ENCODE measurements around the gene TMEM117. TPM values are rescaled to one million over a fixed set of nuclear protein-coding genes. Genes with fewer than 3 reads are reported as not detected.
"Not testable (repeated sequence)": the region's sequence is repeated elsewhere in the genome, so short reads cannot be mapped to it uniquely, and the experiment has no call there.

Gene TMEM117
- polyA plus RNA-seq, 1 donor (not counting 4 experiments of a cell fraction or from before 2014, with no cell fraction given): 8.5 TPM

DNA sequence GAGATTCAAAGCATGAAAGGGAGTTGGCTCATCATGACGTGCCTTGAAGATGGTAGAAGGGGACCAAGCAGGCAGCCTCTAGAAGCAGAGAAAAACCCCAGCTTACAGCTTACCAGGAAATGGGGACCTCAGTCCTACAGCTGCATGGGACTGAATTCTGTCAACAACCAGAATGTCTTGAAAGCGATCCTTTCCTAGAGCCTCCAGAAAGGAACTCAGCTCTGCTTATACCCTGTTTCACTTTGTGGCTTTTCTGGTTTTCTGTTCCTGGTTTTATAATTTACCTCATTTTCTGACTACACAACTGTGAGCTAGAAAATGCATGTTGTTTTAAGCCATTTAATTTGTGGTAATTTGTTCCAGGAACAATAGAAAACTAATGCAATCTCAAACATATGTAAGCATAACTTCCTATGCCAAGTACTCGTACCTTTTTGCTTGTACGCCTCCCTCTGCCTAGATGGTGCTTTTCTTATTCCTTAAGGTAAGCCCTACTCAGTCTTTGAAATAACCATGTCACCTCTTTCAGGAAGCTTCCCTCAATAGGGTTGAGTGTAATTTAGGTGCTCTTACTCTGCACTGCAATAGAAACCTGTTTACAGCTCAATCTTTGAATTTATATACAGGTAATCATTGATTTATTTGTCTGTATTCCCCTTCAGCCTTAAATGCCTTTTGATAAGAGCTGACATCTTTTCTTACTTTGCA is 348.8 kb downstream of the TMEM117 start:
- no peak overlapping the region for H3K4me2 ChIP-seq (ENCODE audit: control insufficient read depth, extremely low read depth, insufficient read depth, low read depth, low read length)
- no peak for FAIRE-seq

DNA sequence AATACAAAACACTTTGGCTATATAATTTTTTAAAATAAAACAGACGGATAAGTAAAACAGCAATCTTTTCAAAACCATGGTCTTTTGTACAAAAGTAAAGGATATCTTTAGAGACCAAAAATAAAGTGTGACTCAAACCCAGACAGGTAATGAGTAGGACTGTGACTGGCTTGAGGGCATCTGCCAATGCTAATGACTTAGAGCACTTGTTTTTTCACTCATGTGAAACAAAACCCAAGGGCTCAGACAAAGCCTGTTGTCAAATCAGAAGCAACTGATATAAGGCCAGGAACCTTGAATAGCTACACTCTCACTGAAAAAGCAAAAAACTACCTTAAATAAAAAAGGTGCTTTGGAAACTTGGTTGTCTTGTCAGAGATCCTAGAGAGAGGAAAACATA is 357.4 kb downstream of the TMEM117 start:
- Histone ChIP-seq H3K27me3 (ENCODE audit: control insufficient read depth, extremely low read depth, insufficient read depth, low read length) (no peaks in the 10 kb centered on the region), H3K27ac (ENCODE audit: control insufficient read depth, insufficient read depth, low read length) (no peak overlapping the region), H3K4me3 (ENCODE audit: control insufficient read depth in 2 of 3, extremely low read depth in 1 of 3, insufficient read depth in 2 of 3, low read depth in 1 of 3, low read length in 3 of 3) (no peak overlapping the region), H3K79me2 (ENCODE audit: control insufficient read depth, insufficient read depth, low read length) (no peaks in the 10 kb centered on the region), H3K9ac (ENCODE audit: control insufficient read depth, extremely low read depth, insufficient read depth, low read length) (no peak overlapping the region), H3K9me3 (ENCODE audit: control insufficient read depth, low read depth, low read length) (no peaks in the 10 kb centered on the region), H3K4me1 (ENCODE audit: control insufficient read depth, extremely low read depth, insufficient read depth, low read length) (no peaks in the 10 kb centered on the region), H3K36me3 (ENCODE audit: control insufficient read depth in 2 of 2, extremely low read depth in 1 of 2, insufficient read depth in 2 of 2, low read length in 2 of 2) (no peaks in the 10 kb centered on the region), H3K9me1 (ENCODE audit: control insufficient read depth, extremely low read depth, insufficient read depth, low read length) (no peaks in the 10 kb centered on the region), H3K4me2 (ENCODE audit: control insufficient read depth, extremely low read depth, insufficient read depth, low read depth, low read length) (no peak overlapping the region), H4K20me1 (ENCODE audit: control insufficient read depth, extremely low read depth, insufficient read depth, low read length) (no peaks in the 10 kb centered on the region), H2AFZ (ENCODE audit: control insufficient read depth, low read length) (no peak overlapping the region)
- dilution Hi-C loops (cut with MboI; ENCODE audit: extremely low pct_ligation_motif_present, low sequenced_read_pairs): no loop called here
- no peak for TF ChIP-seq EZH2 (IDR thresholded peaks at IDR 0.05; ENCODE audit: low read length)
- TF ChIP-seq, protein P1, sequence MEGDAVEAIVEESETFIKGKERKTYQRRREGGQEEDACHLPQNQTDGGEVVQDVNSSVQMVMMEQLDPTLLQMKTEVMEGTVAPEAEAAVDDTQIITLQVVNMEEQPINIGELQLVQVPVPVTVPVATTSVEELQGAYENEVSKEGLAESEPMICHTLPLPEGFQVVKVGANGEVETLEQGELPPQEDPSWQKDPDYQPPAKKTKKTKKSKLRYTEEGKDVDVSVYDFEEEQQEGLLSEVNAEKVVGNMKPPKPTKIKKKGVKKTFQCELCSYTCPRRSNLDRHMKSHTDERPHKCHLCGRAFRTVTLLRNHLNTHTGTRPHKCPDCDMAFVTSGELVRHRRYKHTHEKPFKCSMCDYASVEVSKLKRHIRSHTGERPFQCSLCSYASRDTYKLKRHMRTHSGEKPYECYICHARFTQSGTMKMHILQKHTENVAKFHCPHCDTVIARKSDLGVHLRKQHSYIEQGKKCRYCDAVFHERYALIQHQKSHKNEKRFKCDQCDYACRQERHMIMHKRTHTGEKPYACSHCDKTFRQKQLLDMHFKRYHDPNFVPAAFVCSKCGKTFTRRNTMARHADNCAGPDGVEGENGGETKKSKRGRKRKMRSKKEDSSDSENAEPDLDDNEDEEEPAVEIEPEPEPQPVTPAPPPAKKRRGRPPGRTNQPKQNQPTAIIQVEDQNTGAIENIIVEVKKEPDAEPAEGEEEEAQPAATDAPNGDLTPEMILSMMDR (optimal IDR thresholded peaks at IDR 0.05 in 1 of 3, IDR thresholded peaks at IDR 0.05 in 1 of 3, conservative IDR thresholded peaks at IDR 0.05 in 1 of 3; ENCODE audit: extremely low read depth in 1 of 3, insufficient read depth in 2 of 3, low read length in 3 of 3): no peak
- DNase-seq (ENCODE audit: low read depth, low spot score) (no peak), FAIRE-seq (no peak)

More for the DNA sequence above, 348.8 kb downstream of the TMEM117 start:
- Histone ChIP-seq H3K4me1 (ENCODE audit: control insufficient read depth, extremely low read depth, insufficient read depth, low read length) (no peaks in the 10 kb centered on the region), H3K27ac (ENCODE audit: control insufficient read depth, insufficient read depth, low read length) (no peak overlapping the region), H2AFZ (ENCODE audit: control insufficient read depth, low read length) (no peak overlapping the region), H3K4me3 (ENCODE audit: control insufficient read depth in 2 of 3, extremely low read depth in 1 of 3, insufficient read depth in 2 of 3, low read depth in 1 of 3, low read length in 3 of 3) (no peak overlapping the region), H4K20me1 (ENCODE audit: control insufficient read depth, extremely low read depth, insufficient read depth, low read length) (no peaks in the 10 kb centered on the region), H3K9me3 (ENCODE audit: control insufficient read depth, low read depth, low read length) (no peaks in the 10 kb centered on the region), H3K9me1 (ENCODE audit: control insufficient read depth, extremely low read depth, insufficient read depth, low read length) (no peaks in the 10 kb centered on the region), H3K9ac (ENCODE audit: control insufficient read depth, extremely low read depth, insufficient read depth, low read length) (no peak overlapping the region), H3K27me3 (ENCODE audit: control insufficient read depth, extremely low read depth, insufficient read depth, low read length) (no peaks in the 10 kb centered on the region), H3K36me3 (ENCODE audit: control insufficient read depth in 2 of 2, extremely low read depth in 1 of 2, insufficient read depth in 2 of 2, low read length in 2 of 2) (no peaks in the 10 kb centered on the region), H3K79me2 (ENCODE audit: control insufficient read depth, insufficient read depth, low read length) (no peaks in the 10 kb centered on the region)
- dilution Hi-C loops (cut with MboI; ENCODE audit: extremely low pct_ligation_motif_present, low sequenced_read_pairs): no loop called here
- no peak for DNase-seq (ENCODE audit: low read depth, low spot score)
- TF ChIP-seq EZH2 (IDR thresholded peaks at IDR 0.05; ENCODE audit: low read length): no peak
- TF ChIP-seq, protein P1 (optimal IDR thresholded peaks at IDR 0.05 in 1 of 3, IDR thresholded peaks at IDR 0.05 in 1 of 3, conservative IDR thresholded peaks at IDR 0.05 in 1 of 3; ENCODE audit: extremely low read depth in 1 of 3, insufficient read depth in 2 of 3, low read length in 3 of 3): no peak

DNA sequence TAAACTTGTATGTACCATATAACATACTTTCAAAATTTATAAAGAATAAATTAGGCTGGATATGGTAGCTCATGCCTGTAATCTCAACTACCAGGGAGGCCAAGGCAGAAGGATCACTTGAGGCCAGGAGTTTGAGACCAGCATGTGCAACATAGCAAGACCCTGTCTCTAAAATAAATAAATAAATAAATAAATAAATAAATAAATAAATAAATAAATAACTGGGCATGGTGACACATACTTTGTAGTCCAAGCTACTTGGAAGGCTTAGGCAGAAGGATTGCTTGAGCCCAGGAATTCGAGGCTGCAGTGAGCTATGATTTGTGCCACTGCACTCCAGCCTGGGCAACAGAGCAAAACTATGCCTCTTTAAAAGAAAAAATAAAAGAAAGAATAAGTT is 359.8 kb downstream of the TMEM117 start:
- H3K27me3 ChIP-seq (ENCODE audit: control insufficient read depth, extremely low read depth, insufficient read depth, low read length); H3K36me3 ChIP-seq (ENCODE audit: control insufficient read depth in 2 of 2, extremely low read depth in 1 of 2, insufficient read depth in 2 of 2, low read length in 2 of 2); H3K9me3 ChIP-seq (ENCODE audit: control insufficient read depth, low read depth, low read length); H3K4me1 ChIP-seq (ENCODE audit: control insufficient read depth, extremely low read depth, insufficient read depth, low read length); H3K9me1 ChIP-seq (ENCODE audit: control insufficient read depth, extremely low read depth, insufficient read depth, low read length); DNase-seq (ENCODE audit: low read depth, low spot score); H3K27ac ChIP-seq (ENCODE audit: control insufficient read depth, insufficient read depth, low read length); H3K9ac ChIP-seq (ENCODE audit: control insufficient read depth, extremely low read depth, insufficient read depth, low read length); H3K79me2 ChIP-seq (ENCODE audit: control insufficient read depth, insufficient read depth, low read length); dilution Hi-C loops (cut with MboI; ENCODE audit: extremely low pct_ligation_motif_present, low sequenced_read_pairs); H3K4me2 ChIP-seq (ENCODE audit: control insufficient read depth, extremely low read depth, insufficient read depth, low read depth, low read length); FAIRE-seq; H4K20me1 ChIP-seq (ENCODE audit: control insufficient read depth, extremely low read depth, insufficient read depth, low read length); H2AFZ ChIP-seq (ENCODE audit: control insufficient read depth, low read length); H3K4me3 ChIP-seq (ENCODE audit: control insufficient read depth in 2 of 3, extremely low read depth in 1 of 3, insufficient read depth in 2 of 3, low read depth in 1 of 3, low read length in 3 of 3): not testable (repeated sequence)

All from keratinocyte (primary cell).